Measurements from ENCODE around the gene KIAA0753.
A peak's percentile ranks its signal among the peaks of the same experiment; 100 is the strongest.
"Not testable (repeated sequence)": the region's sequence is repeated elsewhere in the genome, so short reads cannot be mapped to it uniquely, and the experiment has no call there.

The KIAA0753 gene

GRCh38 chr17:6596941-6597340, 43.6 kb downstream of the KIAA0753 start:
- DNase-seq (ENCODE audit: low read depth) = no peak

- DNase-seq (ENCODE audit: low read depth) = no peak
Observed at GRCh38 chr17:6596511-6596910, 44.0 kb downstream of the KIAA0753 start.

DNA sequence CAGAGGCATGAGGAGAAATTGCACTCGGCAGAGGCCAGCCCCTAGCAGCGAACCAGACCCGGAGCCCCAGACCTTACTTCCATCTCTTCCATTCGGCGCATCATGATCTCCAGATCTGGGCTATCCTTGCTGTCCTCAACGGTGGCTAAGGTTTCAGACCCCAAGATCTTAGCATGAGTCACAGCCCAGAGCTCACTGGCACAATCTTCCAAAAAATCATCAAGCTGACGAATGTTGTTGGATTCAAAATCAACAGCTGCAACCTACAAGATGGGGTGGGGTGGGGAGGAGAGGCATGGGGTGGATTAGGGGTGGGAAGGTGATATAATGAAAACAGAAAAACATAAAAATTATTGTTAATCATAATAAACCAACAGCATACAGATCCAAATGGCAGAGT, 44.4 kb downstream of the KIAA0753 start:
- no peak for DNase-seq (ENCODE audit: low read depth)

DNA sequence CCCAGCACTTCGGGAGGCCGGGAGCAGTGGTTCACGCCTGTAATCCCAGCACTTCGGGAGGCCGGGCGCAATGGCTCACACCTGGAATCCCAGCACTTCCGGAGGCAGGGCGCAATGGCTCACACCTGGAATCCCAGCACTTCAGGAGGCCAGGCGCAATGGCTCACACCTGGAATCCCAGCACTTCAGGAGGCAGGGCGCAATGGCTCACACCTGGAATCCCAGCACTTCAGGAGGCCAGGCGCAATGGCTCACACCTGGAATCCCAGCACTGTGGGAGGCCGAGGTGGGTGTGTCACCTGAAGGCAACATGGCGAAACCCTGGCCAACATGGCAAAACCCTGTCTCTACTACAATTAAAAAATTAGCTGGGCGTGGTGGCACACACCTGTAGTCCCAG, 47.1 kb downstream of the KIAA0753 start:
- not testable (repeated sequence) for DNase-seq (ENCODE audit: low read depth)

- peak; percentile 56 for DNase-seq (ENCODE audit: low read depth)
Observed at GRCh38 chr17:6592173-6592572, 48.3 kb downstream of the KIAA0753 start.

GRCh38 chr17:6591599-6592158, 48.8 kb downstream of the KIAA0753 start:
- peak; percentile 93 for DNase-seq (ENCODE audit: low read depth)

- no peak for DNase-seq (ENCODE audit: low read depth)
Observed at GRCh38 chr17:6589266-6589946, 51.1 kb downstream of the KIAA0753 start.

DNA sequence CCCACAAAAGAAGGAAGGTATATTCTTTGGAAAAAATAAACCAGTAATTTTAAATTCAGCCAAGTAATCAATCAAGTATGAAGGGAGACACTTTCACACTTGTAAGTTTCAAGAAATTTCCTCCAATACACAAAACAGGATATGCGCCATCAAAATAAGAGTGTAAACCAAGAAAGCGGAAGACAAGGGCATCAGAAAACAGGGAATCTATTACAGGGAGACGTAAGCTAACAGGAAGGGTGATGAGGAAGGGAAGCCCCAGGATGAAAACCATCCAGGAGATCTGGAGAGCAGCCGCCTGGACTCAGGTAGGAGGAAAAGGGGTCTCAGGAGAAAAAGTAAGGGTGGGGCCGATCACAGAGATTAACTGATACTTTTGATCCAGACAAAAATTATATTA, 52.3 kb downstream of the KIAA0753 start:
- DNase-seq (ENCODE audit: low read depth) = no peak

DNA sequence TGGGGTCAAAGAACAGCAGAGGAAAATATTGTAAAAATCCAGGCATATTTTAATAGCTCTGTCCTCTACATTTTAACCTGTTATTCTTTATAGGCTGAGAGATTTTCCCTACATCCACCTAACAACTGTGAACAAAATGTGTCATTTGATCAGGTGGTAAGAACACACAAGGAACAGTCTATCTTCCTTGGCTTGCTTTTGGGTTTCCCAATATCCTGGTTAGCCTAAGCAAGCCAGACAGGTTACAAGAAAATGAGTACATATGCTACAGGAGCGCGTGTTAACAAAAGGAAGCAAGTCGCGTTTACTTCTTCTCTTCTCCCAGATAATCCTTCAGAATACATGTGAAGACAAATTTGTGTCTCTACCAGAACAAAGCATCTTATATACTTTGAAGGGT, 53.2 kb downstream of the KIAA0753 start:
- no peak for DNase-seq (ENCODE audit: low read depth)

DNA sequence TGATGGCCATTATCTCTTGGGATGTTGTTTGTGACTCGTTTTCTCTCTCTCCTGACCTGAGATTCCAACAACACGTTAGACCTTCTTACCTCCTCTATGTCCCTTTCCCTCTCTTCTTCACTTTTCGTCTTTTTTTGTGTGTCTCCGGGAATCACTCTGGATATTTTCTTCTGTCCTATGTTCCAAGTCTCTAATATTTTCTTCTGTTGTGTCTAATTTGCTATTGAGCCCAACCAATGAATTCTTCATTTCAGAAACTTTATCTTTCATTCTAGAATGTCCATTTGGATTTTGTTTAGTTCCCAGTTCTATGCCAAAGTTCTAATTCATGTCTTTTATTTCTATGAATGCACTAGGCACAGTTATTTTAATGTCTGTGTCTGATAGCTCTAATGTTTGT, 57.1 kb downstream of the KIAA0753 start:
- DNase-seq (ENCODE audit: low read depth) = no peak

GRCh38 chr17:6580625-6581024, 59.9 kb downstream of the KIAA0753 start:
- DNase-seq (ENCODE audit: low read depth) = no peak

DNA sequence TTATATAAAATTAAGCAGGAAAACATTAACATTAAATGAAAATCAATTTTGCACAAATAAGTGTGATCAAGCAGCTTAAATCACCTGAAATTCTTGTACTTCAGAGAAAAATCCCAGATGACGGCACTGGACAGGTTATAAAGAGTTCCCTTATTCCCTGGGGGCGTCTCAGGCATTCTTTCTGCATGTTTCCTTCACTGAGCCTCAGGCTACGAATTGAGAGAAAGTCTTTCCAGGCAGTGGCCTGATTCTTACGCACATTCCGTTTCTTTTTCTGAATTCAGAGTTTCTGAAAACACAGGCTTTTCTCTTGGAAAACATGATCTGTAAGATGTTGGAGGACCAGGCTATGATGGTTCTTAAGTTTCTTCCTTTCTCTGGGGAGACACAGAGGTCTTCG, 62.0 kb downstream of the KIAA0753 start:
- peak; percentile 37 for DNase-seq (ENCODE audit: low read depth)

DNA sequence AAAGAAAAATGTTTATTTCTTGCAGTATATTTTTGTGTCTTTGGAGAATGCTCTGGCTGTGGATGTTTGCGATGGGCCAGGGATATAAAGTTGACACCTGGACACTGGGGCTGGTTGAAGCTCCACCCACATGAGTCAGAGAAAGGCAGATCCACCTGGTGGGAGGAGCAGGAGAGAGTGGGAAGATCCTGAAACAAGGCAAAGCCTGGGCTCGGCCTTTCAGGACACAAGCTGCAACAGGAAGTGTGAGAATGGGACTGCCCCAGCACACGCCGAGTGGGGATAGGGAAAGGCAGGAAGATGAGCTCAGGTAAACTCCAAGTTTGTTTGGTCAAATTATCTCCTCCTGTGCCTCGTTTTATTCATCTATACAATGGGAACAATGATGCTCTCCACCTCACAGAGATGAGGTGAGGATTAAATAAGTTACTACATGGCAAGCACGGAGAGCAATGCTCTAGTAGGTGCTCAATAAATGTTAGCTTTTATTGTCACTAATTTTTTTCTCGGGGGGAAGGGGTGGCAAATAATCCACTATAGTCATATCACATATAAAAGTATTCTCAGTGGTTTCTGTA, 62.7 kb downstream of the KIAA0753 start:
- no peak for DNase-seq (ENCODE audit: low read depth)

GRCh38 chr17:6576038-6576785, 64.3 kb downstream of the KIAA0753 start:
- no peak for DNase-seq (ENCODE audit: low read depth)

- no peak for DNase-seq (ENCODE audit: low read depth)
Observed at GRCh38 chr17:6575596-6575988, 64.9 kb downstream of the KIAA0753 start.

- DNase-seq (ENCODE audit: low read depth) = peak; percentile 81
Observed at GRCh38 chr17:6574687-6575595, 65.6 kb downstream of the KIAA0753 start.

DNA sequence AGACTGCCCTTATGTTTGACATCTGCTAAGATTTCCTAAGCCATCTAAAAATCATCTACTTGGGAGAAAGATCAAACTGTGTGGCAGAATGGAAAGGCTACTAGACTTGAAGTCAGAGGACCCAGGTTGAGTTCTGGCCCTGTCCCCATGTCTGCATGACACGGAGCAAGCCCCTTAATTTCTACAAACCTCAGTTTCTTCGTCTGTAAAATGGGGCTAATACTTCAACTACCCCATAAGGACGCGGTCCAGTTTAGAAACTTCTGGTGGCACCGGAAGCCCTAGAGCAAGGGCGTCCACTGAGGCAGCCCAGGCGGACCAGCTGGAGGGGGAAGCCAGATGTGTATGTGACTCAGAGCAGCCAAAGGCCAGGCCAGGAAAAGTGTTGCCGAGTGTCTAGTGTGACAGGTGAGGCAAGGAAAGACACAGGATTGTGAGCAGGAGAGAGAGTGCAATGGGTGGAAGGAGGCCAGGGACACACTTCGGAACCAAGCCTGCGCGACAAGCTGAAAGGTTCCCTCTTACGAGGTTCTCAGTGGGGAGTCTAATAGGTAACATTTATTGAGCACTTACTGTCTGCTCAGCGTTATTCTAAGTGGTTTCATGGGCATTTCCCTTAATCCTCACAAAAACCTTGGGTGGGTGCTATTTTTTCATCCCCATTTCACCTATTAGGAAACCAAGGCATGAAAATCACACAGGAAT, 66.4 kb downstream of the KIAA0753 start:
- DNase-seq (ENCODE audit: low read depth) = no peak

- not testable (repeated sequence) for DNase-seq (ENCODE audit: low read depth)
Observed at GRCh38 chr17:6573495-6573894, 67.0 kb downstream of the KIAA0753 start.

DNA sequence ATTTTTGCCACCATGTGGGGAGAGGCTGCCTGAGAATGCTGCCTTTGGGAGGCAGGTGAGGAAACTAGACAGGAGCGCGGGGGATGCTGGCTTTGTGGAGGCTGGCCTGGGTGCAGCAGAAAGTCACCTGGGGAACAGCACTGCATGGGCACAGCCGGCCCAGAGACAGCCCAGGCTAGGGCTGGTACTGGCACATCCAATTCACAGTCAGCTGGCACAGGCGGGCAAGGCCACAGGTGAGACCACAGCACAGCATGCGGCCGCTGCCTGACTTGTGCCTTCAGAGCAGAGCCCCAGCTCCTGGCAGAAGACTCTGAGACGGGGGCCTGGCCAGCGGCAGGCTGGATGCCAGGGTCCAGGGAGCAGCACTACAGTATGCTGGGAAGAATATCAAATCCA, 67.5 kb downstream of the KIAA0753 start:
- no peak for DNase-seq (ENCODE audit: low read depth)

- DNase-seq (ENCODE audit: low read depth) = no peak
Observed at GRCh38 chr17:6571452-6571781, 69.1 kb downstream of the KIAA0753 start.

- DNase-seq (ENCODE audit: low read depth) = no peak
Observed at GRCh38 chr17:6570731-6571451, 69.6 kb downstream of the KIAA0753 start.
